Activated effector memory CD4-positive, alpha-beta T cell treated with Interleukin-2 at 50 U/mL for 16 hours (primary cell): ENCODE results near the gene ZSCAN22.
A peak's percentile ranks its signal among the peaks of the same experiment; 100 is the strongest.
"Not testable (repeated sequence)": the region's sequence is repeated elsewhere in the genome, so short reads cannot be mapped to it uniquely, and the experiment has no call there.

Source experiments
- DNase-seq: peaks from one replicate; pipeline ENCODE4 v3.0.0-alpha.2; 2020

Gene ZSCAN22

DNA sequence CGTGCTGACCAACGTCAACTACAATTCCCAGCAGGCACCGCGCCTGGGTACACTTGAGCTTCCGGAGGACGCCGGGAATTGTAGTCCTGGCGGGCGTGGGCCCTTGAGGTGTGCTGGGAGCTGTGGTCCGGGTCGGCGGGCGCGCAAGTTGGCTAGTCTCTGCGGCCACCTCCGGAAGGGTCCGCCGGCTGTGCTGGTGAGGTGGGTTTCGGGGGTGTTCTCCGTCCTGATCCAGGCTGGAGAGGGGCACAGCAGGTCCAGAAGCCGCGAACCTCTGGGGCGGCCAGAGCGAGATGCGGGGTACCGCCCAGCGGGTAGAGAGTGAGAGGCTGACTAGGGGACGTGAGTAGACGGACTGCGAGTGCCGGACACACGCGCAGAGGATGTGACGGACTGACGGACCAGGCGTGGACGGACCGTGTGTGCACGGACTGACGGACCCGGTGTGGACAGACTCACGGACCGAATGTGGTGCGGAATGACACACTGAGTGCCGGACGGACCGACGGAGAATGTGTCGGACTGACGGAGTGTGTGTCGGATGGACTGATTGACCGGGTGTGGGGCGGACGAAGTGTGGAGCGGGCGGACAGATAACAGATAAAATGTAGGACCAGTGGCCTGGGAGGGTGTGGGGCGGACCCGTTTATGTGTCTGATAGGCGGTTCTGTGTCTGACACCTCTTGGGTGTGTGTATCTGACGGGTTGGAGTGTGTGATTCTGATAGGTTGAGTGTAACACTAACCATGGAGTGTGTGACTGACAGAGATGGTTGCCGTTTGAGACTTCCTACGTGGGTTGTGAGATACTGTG lies at the start of gene ZSCAN22:
TSS of gene ZSCAN22 (plus strand) at position 81 of the 813 bp plus-strand sequence. CDS start 7,809 bp downstream, outside the sequence.
- peak; percentile 78 for DNase-seq

DNA sequence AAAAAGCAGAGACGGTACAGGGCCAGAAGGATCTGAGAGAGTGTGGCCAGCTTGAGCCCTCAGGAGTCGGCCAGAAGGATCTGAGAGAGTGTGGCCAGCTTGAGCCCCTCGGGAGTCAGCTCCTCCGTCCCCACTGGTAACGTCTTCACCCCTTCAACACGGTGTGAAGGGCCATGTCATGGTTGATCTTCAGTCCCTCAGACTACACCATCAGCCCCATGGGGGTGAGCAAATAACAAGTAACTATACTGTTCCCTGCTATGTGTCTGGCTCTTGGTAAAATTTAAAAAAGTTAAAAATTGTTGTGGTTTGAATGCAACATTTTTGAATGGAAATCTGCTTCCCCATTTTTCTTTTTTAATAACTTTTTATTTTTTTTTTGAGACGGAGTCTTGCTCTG lies 49.6 kb upstream of the ZSCAN22 start:
- no peak for DNase-seq

DNA sequence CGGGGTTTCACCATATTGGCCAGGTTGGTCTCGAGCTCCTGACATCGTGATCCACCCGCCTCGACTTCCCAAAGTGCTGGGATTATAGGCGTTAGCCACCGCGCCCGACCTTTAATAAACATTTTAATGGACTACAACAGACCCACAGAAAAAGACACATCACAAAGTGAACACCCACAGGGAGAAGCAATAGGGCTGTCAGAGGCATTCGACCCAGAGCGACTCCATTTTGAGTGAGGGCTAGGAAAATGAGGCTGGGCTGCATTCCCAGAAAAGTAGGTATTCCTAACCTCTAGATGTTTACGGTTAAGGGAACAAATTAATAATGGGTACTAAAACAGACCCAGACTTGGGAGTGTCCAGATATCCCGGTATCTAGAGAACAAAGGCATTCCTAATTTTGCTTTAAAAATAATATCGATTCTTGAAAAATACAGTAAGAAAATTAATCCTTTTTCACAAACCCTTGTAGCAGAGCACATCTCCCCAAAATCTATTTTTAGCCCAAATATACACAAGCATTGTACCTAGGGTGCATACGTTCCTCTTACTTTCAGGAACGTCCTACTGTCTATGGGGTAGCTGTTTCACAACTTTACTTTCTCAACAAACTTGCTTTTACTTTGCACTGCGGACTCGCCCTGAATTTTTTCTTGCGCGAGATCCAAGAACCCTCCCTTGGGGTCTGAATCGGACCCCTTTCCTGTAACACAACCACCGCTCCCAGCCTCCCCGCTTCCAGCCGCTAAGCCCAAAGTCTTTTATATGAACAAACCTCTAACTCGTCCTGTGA lies 48.9 kb upstream of the ZSCAN22 start:
- no peak for DNase-seq

DNA sequence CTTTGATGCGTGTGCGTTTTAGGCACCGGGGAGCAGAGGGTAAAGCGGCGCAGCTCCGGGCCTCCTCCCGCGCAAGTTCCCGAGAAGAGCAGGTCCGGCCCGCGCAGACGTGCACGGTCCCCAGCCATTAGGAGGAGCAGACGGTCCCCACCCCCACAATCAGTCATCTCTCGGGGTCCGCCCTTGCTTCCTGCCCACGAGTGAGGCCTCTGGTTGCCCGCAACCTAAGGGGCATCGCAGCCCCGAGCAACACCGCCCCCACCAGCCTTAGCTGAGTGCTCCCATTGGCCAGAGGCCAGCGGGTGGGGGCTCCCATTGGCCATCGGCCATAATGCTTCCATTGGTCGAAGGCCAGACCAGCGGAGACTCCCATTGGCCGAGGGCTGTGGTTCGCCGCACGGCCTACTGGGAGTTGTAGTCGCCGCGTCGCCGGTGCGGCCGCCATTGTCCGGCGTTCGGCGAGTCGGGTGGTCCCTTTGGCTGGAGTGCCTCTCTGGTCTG lies 48.2 kb upstream of the ZSCAN22 start, which contains the start of gene ZNF8:
TSS of gene ZNF8 (plus strand) at position 415 of the 501 bp plus-strand sequence. CDS start 127 bp downstream, outside the sequence.
- DNase-seq, result peak; percentile 97

DNA sequence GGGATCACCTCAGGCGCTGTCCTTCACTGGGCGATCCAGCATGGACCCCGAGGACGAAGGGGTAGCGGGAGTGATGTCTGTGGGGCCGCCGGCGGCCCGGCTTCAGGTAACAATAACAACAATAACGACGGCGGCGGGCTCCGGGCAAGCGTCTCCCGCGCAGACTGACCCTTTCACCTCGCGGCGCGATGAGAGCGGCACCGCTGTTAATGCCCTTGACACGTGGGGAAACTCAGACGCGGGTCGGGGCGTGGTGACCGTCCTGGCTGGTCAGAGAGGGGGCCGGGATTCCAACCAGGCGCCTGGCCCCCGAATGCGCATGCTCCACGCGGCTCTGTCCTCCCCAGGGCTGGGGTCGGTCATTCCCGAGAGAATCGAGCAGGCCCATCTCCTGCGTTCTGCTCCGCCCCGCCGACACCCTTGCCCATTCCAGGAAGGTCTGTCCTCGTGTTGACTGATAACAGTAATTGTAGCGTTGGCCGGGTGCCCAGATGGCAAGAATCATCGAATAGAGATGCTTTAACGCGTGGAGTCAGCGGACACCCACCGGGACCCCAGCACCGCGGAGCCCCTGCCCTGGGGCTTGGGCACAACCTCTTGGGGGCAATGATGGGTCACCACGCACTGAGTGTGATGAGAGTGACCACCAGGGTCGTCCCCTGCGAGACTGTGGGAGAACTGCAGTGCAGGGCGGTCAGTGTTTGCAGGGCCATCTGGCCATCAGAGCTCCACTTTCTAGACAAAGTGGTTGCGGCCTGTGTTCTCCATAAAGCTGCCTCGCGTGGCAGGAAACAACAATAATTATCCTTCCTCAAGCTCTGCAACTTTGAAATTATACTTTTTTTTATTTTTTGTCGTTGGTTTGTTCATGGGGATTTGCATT lies 47.5 kb upstream of the ZSCAN22 start:
- peak; percentile 18 for DNase-seq

GRCh38 chr19:58279925-58280316 lies 46.9 kb upstream of the ZSCAN22 start:
- DNase-seq, result no peak

DNA sequence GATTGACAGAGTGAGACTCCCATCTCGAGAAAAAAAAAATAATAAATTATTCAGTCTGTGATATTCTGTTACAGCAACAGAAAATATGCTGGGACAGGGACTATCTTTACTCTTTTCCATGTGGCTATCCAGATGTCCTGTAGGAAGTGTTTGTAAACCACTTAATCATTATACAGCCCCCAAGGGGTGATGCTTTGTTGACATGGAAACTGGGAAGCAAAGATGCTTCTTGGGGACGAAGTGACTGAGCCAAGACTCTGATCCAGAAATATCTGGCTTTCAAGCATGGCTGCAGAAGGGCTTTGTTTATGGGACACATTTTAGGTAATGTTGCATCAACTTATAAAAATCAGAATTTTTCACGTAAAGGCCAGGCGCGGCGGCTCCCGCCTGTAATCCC lies 42.6 kb upstream of the ZSCAN22 start:
- DNase-seq, result no peak

GRCh38 chr19:58291943-58292342 lies 34.9 kb upstream of the ZSCAN22 start:
- no peak for DNase-seq

DNA sequence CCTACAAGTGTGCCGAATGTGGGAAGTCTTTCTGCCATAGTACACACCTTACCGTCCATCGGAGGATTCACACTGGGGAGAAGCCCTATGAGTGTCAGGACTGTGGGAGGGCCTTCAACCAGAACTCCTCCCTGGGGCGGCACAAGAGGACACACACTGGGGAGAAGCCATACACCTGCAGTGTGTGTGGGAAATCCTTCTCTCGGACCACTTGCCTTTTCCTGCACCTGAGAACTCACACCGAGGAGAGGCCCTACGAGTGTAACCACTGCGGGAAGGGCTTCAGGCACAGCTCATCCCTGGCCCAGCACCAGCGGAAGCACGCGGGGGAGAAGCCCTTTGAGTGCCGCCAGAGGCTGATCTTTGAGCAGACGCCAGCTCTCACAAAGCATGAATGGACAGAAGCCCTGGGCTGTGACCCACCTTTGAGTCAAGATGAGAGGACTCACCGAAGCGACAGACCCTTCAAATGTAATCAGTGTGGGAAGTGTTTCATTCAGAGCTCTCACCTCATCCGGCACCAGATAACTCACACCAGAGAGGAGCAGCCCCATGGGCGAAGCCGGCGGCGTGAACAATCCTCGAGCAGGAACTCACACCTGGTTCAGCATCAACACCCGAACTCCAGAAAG lies 31.9 kb upstream of the ZSCAN22 start:
- DNase-seq, result no peak

GRCh38 chr19:58296104-58296503 lies 30.7 kb upstream of the ZSCAN22 start:
- DNase-seq, result no peak

DNA sequence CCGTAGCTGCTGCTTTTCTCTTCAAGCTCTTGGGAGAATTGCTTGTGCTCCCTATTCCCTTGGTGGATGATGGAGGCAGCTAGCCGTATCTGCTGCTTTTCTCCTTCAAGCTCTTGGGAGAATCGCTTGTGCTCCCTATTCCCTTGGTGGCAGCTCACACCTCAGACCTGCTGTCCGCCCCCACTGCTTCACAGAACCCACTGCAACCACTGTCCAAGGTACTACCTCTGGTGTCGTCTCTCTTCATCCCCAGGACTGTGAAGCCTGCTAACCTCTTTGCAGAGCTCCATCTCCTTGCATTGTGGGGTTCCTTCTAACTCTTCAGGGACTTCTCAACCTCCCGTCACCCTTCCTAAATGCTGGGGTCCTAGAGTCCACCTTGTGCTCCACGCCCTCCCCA lies 26.2 kb upstream of the ZSCAN22 start:
- DNase-seq, result no peak

DNA sequence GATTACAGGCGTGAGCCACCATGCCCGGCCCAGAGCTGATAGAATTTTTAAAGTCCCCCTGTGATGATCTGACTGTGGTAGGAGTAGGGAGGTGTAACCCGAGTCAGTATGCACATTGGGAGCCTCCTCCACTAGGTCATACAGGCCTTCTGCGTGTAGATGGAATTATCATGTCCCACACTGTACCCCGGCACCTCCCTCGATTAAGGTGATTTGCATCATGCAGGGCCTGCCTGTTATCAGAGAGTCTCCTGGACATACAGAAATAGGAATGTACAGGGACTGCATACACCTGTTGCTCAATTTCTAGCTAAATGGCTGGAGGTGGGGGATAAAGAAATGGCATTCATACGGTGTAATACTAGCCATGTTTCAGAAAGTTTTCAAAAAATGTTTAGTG lies 22.5 kb upstream of the ZSCAN22 start:
- no peak for DNase-seq

GRCh38 chr19:58304748-58305064 lies 22.1 kb upstream of the ZSCAN22 start:
- DNase-seq, result no peak

- DNase-seq, result peak; percentile 90
These were observed 21.5 kb upstream of the ZSCAN22 start, which contains the start of gene ERVK3-1 for GRCh38 chr19:58305065-58305931. Gene ERVK3-1 (plus strand): TSS chr19:58305377. CDS start chr19:58312169, 6,792 bp downstream.

GRCh38 chr19:58305932-58306323 lies 20.9 kb upstream of the ZSCAN22 start:
- no peak for DNase-seq

DNA sequence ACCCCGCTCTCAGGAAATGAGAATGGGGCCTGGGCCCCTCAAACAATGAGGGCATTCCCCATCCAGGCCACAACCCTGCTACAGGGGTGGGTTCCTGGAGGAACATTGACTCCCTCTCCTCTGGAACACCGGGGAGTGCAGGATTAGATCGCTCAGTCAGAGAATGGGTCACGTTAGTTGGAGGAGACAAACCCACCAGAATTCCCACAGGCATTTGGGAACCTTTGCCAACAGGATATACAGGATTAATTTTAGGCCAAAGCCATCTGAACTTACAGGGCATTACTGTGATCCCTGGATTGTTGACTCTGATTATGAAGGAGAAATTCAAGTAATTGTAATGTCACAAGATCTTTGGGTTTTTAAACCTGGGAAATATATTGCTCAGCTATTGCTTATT lies 19.1 kb upstream of the ZSCAN22 start:
- no peak for DNase-seq

- DNase-seq, result not testable (repeated sequence)
These were observed 16.1 kb upstream of the ZSCAN22 start for GRCh38 chr19:58310685-58311084.

- DNase-seq, result no peak
These were observed 15.4 kb upstream of the ZSCAN22 start for GRCh38 chr19:58311345-58311865.

DNA sequence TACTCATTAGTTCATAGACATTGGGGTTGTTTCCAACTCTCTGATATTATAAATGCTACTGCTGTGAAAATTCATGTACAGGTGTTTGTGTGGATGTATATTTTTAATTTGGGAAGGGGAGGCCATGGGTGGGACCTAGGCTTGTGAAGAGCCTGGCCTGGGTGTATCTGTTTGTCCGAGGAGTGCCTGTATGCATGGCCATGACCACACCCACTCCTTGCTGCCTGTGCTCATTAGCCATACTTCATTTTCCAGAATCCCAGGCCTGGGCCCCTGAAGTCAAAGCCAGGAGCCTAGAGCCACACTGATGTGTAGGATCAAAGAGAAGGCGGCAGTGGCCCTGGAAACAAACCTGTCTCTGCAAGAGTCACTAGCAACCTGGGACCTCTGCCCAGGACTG lies 11.2 kb upstream of the ZSCAN22 start:
- DNase-seq, result no peak

DNA sequence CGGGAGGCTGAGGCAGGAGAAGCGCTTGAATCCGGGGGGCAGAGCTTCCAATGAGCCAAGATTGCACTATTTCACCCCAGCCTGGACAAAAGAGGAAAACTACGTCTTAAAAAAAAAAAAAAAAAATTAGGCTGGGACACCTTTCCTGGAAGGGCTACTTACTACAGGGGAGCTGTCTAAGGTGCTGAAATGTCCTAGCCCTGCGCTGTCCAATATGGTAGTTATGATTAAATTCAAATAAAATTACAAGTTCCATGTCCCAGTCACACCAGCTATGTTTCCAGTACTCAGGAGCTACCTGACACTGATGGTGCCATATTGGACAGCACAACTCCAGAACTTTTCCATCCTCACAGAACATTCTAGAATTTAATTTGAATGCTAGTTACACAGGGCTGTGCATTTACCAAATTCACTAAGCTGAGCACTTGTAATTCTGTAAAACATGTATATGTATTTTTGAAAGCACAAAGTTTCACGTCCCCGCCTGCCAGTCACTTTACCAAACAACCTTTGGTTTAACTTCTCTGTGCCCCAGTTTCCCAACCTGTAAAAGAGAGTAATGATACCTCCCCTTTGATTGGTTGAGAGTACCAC lies 9.2 kb upstream of the ZSCAN22 start:
- DNase-seq, result no peak

GRCh38 chr19:58318297-58318696 lies 8.5 kb upstream of the ZSCAN22 start:
- no peak for DNase-seq
